HCT116 (cell line): ENCODE data around the gene FGD3. TPM values are rescaled to one million over a fixed set of nuclear protein-coding genes. Genes with fewer than 3 reads are reported as not detected.

Experiments used
- ATAC-seq: fragments of 200-7000 bp; cut with Tn5 transposase; 2 replicates; pipeline ENCODE4 v1.9.1; 2020; ENCODE audit warnings: mild to moderate bottlenecking, moderate library complexity
- BruUV-seq: library from RNA; stranded (reverse); fragments of 400-500 nt; replicated peaks from 2 replicates; lab custom pipeline; 2021; lab: Mats Ljungman, UMichigan
- CTCF ChIA-PET: fragments of 300-600 bp; sonication (Branson Sonifier 250); formaldehyde crosslinking; loops from one replicate; lab custom pipeline; 2021; ENCODE audit warnings: antibody characterized with exemption; lab: Charles Lee
- POLR2A ChIA-PET: fragments of 300-600, 350-600 bp; sonication (Branson Sonifier 250); formaldehyde crosslinking; loops from one replicate; lab custom pipeline; 2021; ENCODE audit warnings: antibody characterized with exemption; lab: Charles Lee
- RAD21 ChIA-PET, 2 experiments: fragments of 300-600 bp; sonication (Branson Sonifier 250); formaldehyde crosslinking; loops; one replicate each; lab custom pipeline; 2023; ENCODE audit warnings: low total read pairs in 2 of 2; ENCODE audit not compliant: uncharacterized antibody in 2 of 2, unreplicated experiment in 2 of 2, low non-redundant PET in 1 of 2; lab: Charles Lee
- DNase-seq: peaks from one replicate; pipeline ENCODE4 v3.0.0-alpha.2; 2010; ENCODE audit warnings: low read depth, low spot score
- H2AFZ ChIP-seq: fragments of 200-600 bp; shearing (Covaris generic), sonication (generic); 2 replicates; pipeline ENCODE4 v1.6.1; 2017; ENCODE audit warnings: low read depth, mixed run types, mixed read lengths, antibody characterized with exemption, low read length; ENCODE audit not compliant: poor library complexity, severe bottlenecking
- H3K27ac ChIP-seq: 2 replicates; pipeline ENCODE4 v1.5.1; 2012; ENCODE audit warnings: low read depth, low read length
- H3K27me3 ChIP-seq: fragments of 200-600 bp; sonication (generic); 2 replicates; pipeline ENCODE4 v1.6.1; 2016; ENCODE audit warnings: mixed run types, low read length, mixed read lengths; ENCODE audit not compliant: insufficient read depth
- H3K36me3 ChIP-seq, 2 experiments: fragments of 200-500 bp in 1 of 2; fragments of 200-600 bp in 1 of 2; sonication (Bioruptor generic) in 1 of 2; sonication (generic) in 1 of 2; 2 replicates each; pipeline versions ENCODE4 v1.5.1 to v1.6.1; 2014 to 2016; ENCODE audit warnings: low read length in 2 of 2, inconsistent platforms in 1 of 2, mixed read lengths in 1 of 2, mixed run types in 1 of 2; ENCODE audit not compliant: insufficient read depth in 2 of 2, control insufficient read depth in 1 of 2
- H3K4me1 ChIP-seq, 2 experiments: fragments of 200-600 bp in 1 of 2; sonication (generic) in 1 of 2; 2 replicates each; pipeline versions ENCODE4 v1.5.1 to v1.6.1; 2012 to 2017; ENCODE audit warnings: low read length in 2 of 2, inconsistent platforms in 1 of 2, mild to moderate bottlenecking in 1 of 2, mixed read lengths in 1 of 2, mixed run types in 1 of 2, moderate library complexity in 1 of 2; ENCODE audit not compliant: insufficient read depth in 2 of 2, control insufficient read depth in 1 of 2
- H3K4me2 ChIP-seq: fragments of 200-600 bp; sonication (generic); 2 replicates; pipeline ENCODE4 v1.6.1; 2017; ENCODE audit warnings: mixed run types, low read length, mixed read lengths
- H3K4me3 ChIP-seq, 2 experiments: fragments of 200-600 bp in 1 of 2; sonication (generic) in 1 of 2; replicated peaks in 1 of 2; 2 replicates each; pipeline ENCODE4 v1.5.1; 2011 to 2016; ENCODE audit warnings: low read length in 2 of 2, control low read depth in 1 of 2, low read depth in 1 of 2, mild to moderate bottlenecking in 1 of 2, mixed read lengths in 1 of 2, mixed run types in 1 of 2
- H3K79me2 ChIP-seq: fragments of 200-600 bp; sonication (generic); 2 replicates; pipeline ENCODE4 v1.6.1; 2017; ENCODE audit warnings: mild to moderate bottlenecking, mixed run types, low read length, moderate library complexity, mixed read lengths; ENCODE audit not compliant: insufficient read depth
- H3K9ac ChIP-seq: fragments of 200-600 bp; sonication (generic); 2 replicates; pipeline ENCODE4 v1.6.1; 2016; ENCODE audit warnings: low read length, mixed read lengths
- H3K9me2 ChIP-seq: fragments of 200-600 bp; sonication (generic), shearing (Covaris generic); 2 replicates; pipeline ENCODE4 v1.6.1; 2017; ENCODE audit warnings: mixed run types, mild to moderate bottlenecking, moderate library complexity; ENCODE audit not compliant: insufficient read depth
- H3K9me3 ChIP-seq, 2 experiments: fragments of 200-500 bp in 1 of 2; fragments of 200-600 bp in 1 of 2; sonication (Bioruptor generic) in 1 of 2; sonication (generic) in 1 of 2; 2 replicates each; pipeline ENCODE4 v1.6.1; 2014 to 2017; ENCODE audit warnings: low read length in 2 of 2, mixed read lengths in 2 of 2, inconsistent platforms in 1 of 2, low read depth in 1 of 2, mild to moderate bottlenecking in 1 of 2, mixed run types in 1 of 2, moderate library complexity in 1 of 2; ENCODE audit not compliant: control insufficient read depth in 1 of 2, insufficient read depth in 1 of 2
- H4K20me1 ChIP-seq: fragments of 200-600 bp; sonication (generic), shearing (Covaris generic); 2 replicates; pipeline ENCODE4 v1.6.1; 2017; ENCODE audit warnings: mixed run types, mild to moderate bottlenecking, moderate library complexity; ENCODE audit not compliant: insufficient read depth
- CBX3 ChIP-seq: IDR thresholded peaks from 2 replicates; pipeline ENCODE4 v1.6.1; 2012; ENCODE audit warnings: low read depth
- CEBPB ChIP-seq: IDR thresholded peaks from 2 replicates; pipeline ENCODE4 v1.6.1; 2012; ENCODE audit warnings: low read depth
- EZH2phosphoT487 ChIP-seq: fragments of 200-600 bp; IDR thresholded peaks from 2 replicates; pipeline ENCODE4 v1.6.1; 2018; ENCODE audit warnings: antibody characterized with exemption, borderline replicate concordance
- POLR2A ChIP-seq: IDR thresholded peaks from 2 replicates; pipeline ENCODE4 v1.7.0; 2011; ENCODE audit warnings: borderline replicate concordance; ENCODE audit not compliant: insufficient read depth, insufficient read length; ENCODE audit errors: extremely low read depth
- POLR2AphosphoS5 ChIP-seq: IDR thresholded peaks from 2 replicates; pipeline ENCODE4 v1.6.1; 2011; ENCODE audit warnings: mild to moderate bottlenecking, low read depth, low read length, moderate library complexity
- RAD21 ChIP-seq: IDR thresholded peaks from 2 replicates; pipeline ENCODE4 v1.6.1; 2012; ENCODE audit warnings: low read depth, mild to moderate bottlenecking
- SRF ChIP-seq: IDR thresholded peaks from 2 replicates; pipeline ENCODE4 v1.6.1; 2012; ENCODE audit warnings: low read depth
- TCF7L2 ChIP-seq: IDR thresholded peaks from 2 replicates; pipeline ENCODE4 v1.7.0; 2011; ENCODE audit warnings: borderline replicate concordance, inconsistent platforms; ENCODE audit not compliant: insufficient read depth, insufficient read length; ENCODE audit errors: extremely low read depth
- ZFX ChIP-seq: fragments of 450-650 bp; IDR thresholded peaks from 2 replicates; pipeline ENCODE4 v1.6.1; 2017
- ZNF274 ChIP-seq: fragments of 200-500 bp; sonication (Bioruptor generic); IDR thresholded peaks from 2 replicates; pipeline ENCODE4 v1.6.1; 2014; ENCODE audit warnings: mild to moderate bottlenecking, low read depth, low read length, inconsistent platforms
- intact Hi-C: fragments of 100-400 bp; cut with micrococcal nuclease; formaldehyde crosslinking; loops from 2 replicates; pipeline ENCODE4 v1.10.0; 2022
- total RNA-seq: library from RNA; stranded (reverse); gene quantifications from one replicate; pipeline ENCODE4 v1.2.1, GENCODE V29; 2021; ENCODE audit not compliant: unreplicated experiment
- TF ChIP-seq, protein P1 (sequence below): IDR thresholded peaks from 2 replicates; pipeline ENCODE4 v1.6.1; 2012
- TF ChIP-seq, protein P2 (sequence below): IDR thresholded peaks from 2 replicates; pipeline ENCODE4 v1.6.1; 2012
- TF ChIP-seq, protein P3 (sequence below): IDR thresholded peaks from 2 replicates; pipeline ENCODE4 v1.6.1; 2011; ENCODE audit warnings: mild to moderate bottlenecking, low read length, moderate library complexity; ENCODE audit not compliant: insufficient replicate concordance; ENCODE audit errors: extremely low read depth
- TF ChIP-seq, protein P4 (sequence below): IDR thresholded peaks from 2 replicates; pipeline ENCODE4 v1.6.1; 2012; ENCODE audit warnings: low read depth
- TF ChIP-seq, protein P5 (sequence below), 3 experiments: fragments of 200-600 bp in 1 of 3; sonication (generic) in 1 of 3; IDR thresholded peaks in 2 of 3; conservative IDR thresholded peaks in 1 of 3; 2 replicates each; pipeline ENCODE4 v1.5.1; 2012 to 2017; ENCODE audit warnings: low read depth in 2 of 3, low read length in 2 of 3, antibody characterized with exemption in 1 of 3, borderline replicate concordance in 1 of 3, control low read depth in 1 of 3, mild to moderate bottlenecking in 1 of 3, mixed read lengths in 1 of 3, mixed run types in 1 of 3, moderate library complexity in 1 of 3; ENCODE audit not compliant: insufficient read depth in 1 of 3

Gene FGD3
- total RNA-seq, 1 experiment from 2014 or later = 3.3 TPM

DNA sequence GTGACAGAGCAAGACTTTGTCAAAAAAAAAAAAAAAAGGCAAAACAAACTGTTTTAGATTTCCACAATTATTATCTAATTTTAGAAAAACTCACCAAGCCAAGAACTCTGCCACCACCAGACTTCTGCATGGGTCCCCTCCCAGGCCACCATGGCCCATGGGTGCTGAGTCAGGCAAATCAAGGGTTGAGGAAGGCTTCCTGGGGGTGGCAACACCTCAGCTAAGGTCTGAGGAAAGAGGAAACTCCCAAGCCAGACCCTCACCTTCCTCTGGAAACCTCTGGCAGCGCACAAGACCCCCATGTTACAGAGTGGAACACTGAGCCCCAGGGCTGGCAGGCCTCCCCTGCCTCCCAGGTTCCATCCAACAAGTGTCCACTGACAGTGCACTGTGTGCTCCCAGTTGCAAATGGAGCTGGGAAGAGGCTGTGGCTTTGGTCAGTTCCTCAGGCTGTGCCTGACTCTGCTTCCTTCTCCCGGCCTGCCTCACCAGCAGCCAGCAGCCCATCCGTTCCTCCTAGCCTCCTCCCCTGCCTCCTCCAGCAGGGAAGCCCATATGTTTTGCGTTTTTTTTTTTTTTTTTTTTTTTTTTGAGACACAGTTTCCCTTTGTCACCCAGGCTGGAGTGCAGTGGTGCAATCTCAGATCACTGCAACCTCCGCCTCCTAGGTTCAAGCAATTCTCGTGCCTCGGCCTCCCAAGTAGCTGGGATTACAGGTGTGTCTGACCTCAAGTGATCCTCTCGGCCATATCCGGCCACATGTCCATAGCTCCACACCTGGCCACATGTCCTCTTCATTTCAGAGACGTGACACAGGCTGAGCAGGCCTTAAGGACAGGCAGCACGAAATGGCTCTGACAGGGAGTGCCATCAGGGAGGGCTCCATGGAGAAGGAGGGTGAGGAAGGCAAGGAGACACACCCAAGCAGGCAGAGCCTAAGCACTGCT, 107.7 kb downstream of the FGD3 start (continued):
- no peak for TF ChIP-seq RAD21

DNA sequence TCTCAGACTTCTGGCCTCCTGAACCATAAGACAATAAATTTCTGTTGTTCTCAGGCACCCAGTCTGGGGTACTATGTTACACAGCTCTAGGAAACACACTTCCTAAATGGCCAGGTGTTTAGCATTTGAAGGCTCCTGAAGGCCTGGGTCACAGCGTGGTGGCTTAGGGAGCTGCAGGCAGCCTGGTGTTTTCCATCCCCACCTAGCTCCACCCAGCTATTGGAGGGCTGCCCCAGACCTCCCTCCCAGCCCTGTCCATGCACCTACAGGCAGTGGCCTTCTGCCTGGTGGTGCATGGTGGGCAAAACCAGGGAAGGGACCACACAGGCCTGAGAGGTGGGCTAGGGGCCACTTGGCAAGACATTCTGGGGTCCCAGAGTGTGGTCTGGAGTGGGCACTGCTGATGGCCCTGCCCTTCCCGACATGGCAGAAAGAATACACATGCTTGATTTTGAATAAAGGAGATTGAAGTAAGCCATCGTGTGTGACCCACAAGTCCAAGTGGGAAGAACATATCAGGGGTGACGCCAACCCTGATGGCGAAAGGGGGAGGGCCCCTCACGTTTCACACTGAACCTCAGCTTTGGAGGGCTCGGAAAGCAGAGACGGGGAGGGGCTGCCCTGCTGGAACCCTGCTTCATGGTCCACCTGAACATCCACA, 109.8 kb downstream of the FGD3 start:
- H3K27me3 ChIP-seq = no peaks in the 10 kb centered on the region

More for the DNA sequence above, 109.8 kb downstream of the FGD3 start:
- Histone ChIP-seq H3K27ac (no peak overlapping the region), H3K4me3 (no peak overlapping the region), H4K20me1 (no peaks in the 10 kb centered on the region), H3K9ac (no peak overlapping the region), H3K4me2 (no peak overlapping the region), H3K79me2 (no peaks in the 10 kb centered on the region), H3K36me3 (no peaks in the 10 kb centered on the region), H3K9me3 (no peaks in the 10 kb centered on the region), H3K9me2 (no peaks in the 10 kb centered on the region), H3K4me1 (peaks cover 14 to 38% of the 10 kb centered on the region in 2 experiments), H2AFZ (no peak overlapping the region)
- ChIA-PET RAD21 (no interaction called here), POLR2A (no interaction called here), CTCF (no interaction called here)
- DNase-seq = no peak
- no peak for ATAC-seq
- TF ChIP-seq EZH2phosphoT487 = no peak
- TF ChIP-seq, protein P1, sequence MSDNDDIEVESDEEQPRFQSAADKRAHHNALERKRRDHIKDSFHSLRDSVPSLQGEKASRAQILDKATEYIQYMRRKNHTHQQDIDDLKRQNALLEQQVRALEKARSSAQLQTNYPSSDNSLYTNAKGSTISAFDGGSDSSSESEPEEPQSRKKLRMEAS = no peak
- no peak for TF ChIP-seq CEBPB
- no peak for TF ChIP-seq POLR2AphosphoS5
- TF ChIP-seq, protein P2, sequence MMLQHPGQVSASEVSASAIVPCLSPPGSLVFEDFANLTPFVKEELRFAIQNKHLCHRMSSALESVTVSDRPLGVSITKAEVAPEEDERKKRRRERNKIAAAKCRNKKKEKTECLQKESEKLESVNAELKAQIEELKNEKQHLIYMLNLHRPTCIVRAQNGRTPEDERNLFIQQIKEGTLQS = no peak
- TF ChIP-seq TCF7L2 = no peak
- TF ChIP-seq, protein P3, sequence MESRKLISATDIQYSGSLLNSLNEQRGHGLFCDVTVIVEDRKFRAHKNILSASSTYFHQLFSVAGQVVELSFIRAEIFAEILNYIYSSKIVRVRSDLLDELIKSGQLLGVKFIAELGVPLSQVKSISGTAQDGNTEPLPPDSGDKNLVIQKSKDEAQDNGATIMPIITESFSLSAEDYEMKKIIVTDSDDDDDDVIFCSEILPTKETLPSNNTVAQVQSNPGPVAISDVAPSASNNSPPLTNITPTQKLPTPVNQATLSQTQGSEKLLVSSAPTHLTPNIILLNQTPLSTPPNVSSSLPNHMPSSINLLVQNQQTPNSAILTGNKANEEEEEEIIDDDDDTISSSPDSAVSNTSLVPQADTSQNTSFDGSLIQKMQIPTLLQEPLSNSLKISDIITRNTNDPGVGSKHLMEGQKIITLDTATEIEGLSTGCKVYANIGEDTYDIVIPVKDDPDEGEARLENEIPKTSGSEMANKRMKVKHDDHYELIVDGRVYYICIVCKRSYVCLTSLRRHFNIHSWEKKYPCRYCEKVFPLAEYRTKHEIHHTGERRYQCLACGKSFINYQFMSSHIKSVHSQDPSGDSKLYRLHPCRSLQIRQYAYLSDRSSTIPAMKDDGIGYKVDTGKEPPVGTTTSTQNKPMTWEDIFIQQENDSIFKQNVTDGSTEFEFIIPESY = no peak
- no peak for TF ChIP-seq ZNF274
- TF ChIP-seq SRF = no peak
- TF ChIP-seq CBX3 = no peak
- no peak for TF ChIP-seq POLR2A
- TF ChIP-seq, protein P4, sequence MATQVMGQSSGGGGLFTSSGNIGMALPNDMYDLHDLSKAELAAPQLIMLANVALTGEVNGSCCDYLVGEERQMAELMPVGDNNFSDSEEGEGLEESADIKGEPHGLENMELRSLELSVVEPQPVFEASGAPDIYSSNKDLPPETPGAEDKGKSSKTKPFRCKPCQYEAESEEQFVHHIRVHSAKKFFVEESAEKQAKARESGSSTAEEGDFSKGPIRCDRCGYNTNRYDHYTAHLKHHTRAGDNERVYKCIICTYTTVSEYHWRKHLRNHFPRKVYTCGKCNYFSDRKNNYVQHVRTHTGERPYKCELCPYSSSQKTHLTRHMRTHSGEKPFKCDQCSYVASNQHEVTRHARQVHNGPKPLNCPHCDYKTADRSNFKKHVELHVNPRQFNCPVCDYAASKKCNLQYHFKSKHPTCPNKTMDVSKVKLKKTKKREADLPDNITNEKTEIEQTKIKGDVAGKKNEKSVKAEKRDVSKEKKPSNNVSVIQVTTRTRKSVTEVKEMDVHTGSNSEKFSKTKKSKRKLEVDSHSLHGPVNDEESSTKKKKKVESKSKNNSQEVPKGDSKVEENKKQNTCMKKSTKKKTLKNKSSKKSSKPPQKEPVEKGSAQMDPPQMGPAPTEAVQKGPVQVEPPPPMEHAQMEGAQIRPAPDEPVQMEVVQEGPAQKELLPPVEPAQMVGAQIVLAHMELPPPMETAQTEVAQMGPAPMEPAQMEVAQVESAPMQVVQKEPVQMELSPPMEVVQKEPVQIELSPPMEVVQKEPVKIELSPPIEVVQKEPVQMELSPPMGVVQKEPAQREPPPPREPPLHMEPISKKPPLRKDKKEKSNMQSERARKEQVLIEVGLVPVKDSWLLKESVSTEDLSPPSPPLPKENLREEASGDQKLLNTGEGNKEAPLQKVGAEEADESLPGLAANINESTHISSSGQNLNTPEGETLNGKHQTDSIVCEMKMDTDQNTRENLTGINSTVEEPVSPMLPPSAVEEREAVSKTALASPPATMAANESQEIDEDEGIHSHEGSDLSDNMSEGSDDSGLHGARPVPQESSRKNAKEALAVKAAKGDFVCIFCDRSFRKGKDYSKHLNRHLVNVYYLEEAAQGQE = no peak
- TF ChIP-seq, protein P5, sequence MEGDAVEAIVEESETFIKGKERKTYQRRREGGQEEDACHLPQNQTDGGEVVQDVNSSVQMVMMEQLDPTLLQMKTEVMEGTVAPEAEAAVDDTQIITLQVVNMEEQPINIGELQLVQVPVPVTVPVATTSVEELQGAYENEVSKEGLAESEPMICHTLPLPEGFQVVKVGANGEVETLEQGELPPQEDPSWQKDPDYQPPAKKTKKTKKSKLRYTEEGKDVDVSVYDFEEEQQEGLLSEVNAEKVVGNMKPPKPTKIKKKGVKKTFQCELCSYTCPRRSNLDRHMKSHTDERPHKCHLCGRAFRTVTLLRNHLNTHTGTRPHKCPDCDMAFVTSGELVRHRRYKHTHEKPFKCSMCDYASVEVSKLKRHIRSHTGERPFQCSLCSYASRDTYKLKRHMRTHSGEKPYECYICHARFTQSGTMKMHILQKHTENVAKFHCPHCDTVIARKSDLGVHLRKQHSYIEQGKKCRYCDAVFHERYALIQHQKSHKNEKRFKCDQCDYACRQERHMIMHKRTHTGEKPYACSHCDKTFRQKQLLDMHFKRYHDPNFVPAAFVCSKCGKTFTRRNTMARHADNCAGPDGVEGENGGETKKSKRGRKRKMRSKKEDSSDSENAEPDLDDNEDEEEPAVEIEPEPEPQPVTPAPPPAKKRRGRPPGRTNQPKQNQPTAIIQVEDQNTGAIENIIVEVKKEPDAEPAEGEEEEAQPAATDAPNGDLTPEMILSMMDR (IDR thresholded peaks at IDR 0.05 in 2 of 3, conservative IDR thresholded peaks at IDR 0.05 in 1 of 3; ENCODE audit: borderline replicate concordance in 1 of 3, insufficient read depth in 1 of 3, low read depth in 2 of 3, low read length in 2 of 3) = no peak
- no peak for TF ChIP-seq ZFX
- intact Hi-C loops = no loop called here
- no TSS peak for BruUV-seq
